GM23338 (cell line): ENCODE data around the gene SNPH. TPM values are rescaled to one million over a fixed set of nuclear protein-coding genes. Genes with fewer than 3 reads are reported as not detected.

Experiments
- ATAC-seq: fragments of 200-7000 bp; cut with Tn5 transposase; 3 replicates; pipeline ENCODE4 v1.9.1; 2020
- DNase-seq: peaks from one replicate; pipeline ENCODE4 v3.0.0-alpha.2; 2015; ENCODE audit warnings: low spot score
- H2AFZ ChIP-seq: fragments of 200-600 bp; sonication (generic); 2 replicates; pipeline ENCODE4 v1.8.0; 2016; ENCODE audit warnings: antibody characterized with exemption, mild to moderate bottlenecking, moderate library complexity
- H3F3A ChIP-seq: fragments of 200-600 bp; sonication (generic); replicated peaks from 2 replicates; pipeline ENCODE4 v1.8.0; 2017; ENCODE audit warnings: antibody characterized with exemption, mixed run types, low read depth
- H3K27ac ChIP-seq: fragments of 200-600 bp; sonication (generic); 2 replicates; pipeline ENCODE4 v1.6.1; 2016; ENCODE audit warnings: low read depth
- H3K27me3 ChIP-seq: fragments of 200-600 bp; sonication (generic); 2 replicates; pipeline ENCODE4 v1.8.0; 2016; ENCODE audit warnings: mild to moderate bottlenecking, mixed run types, moderate library complexity; ENCODE audit not compliant: insufficient read depth
- H3K36me3 ChIP-seq: fragments of 200-600 bp; sonication (generic); 2 replicates; pipeline ENCODE4 v1.8.0; 2016; ENCODE audit warnings: mild to moderate bottlenecking; ENCODE audit not compliant: insufficient read depth
- H3K4me1 ChIP-seq: fragments of 200-600 bp; sonication (generic); 2 replicates; pipeline ENCODE4 v1.8.0; 2016; ENCODE audit warnings: mild to moderate bottlenecking, moderate library complexity; ENCODE audit not compliant: insufficient read depth
- H3K4me2 ChIP-seq: fragments of 200-600 bp; sonication (generic); 2 replicates; pipeline ENCODE4 v1.7.1; 2017; ENCODE audit warnings: mixed run types
- H3K4me3 ChIP-seq: fragments of 200-600 bp; sonication (generic); 2 replicates; pipeline ENCODE4 v1.6.1; 2016; ENCODE audit warnings: mixed run types
- H3K79me2 ChIP-seq: fragments of 200-600 bp; sonication (generic); replicated peaks from 2 replicates; pipeline ENCODE4 v1.8.0; 2017; ENCODE audit warnings: mild to moderate bottlenecking; ENCODE audit not compliant: insufficient read depth
- H3K9me2 ChIP-seq: fragments of 200-600 bp; sonication (generic); 2 replicates; pipeline ENCODE4 v1.8.0; 2017; ENCODE audit not compliant: insufficient read depth
- H4K20me1 ChIP-seq: fragments of 200-600 bp; sonication (generic); replicated peaks from 2 replicates; pipeline ENCODE4 v1.8.0; 2017; ENCODE audit warnings: mild to moderate bottlenecking; ENCODE audit not compliant: insufficient read depth
- H3K27ac Mint-ChIP-seq: 2 replicates; pipeline ENCODE4 v1.8.0; 2020; ENCODE audit warnings: inconsistent platforms, mild to moderate bottlenecking, moderate library complexity, mixed read lengths
- H3K27me3 Mint-ChIP-seq: 3 replicates; pipeline ENCODE4 v1.8.0; 2022; ENCODE audit warnings: low read depth, mild to moderate bottlenecking, moderate library complexity, mixed read lengths, inconsistent platforms; ENCODE audit not compliant: insufficient read depth, poor library complexity
- H3K36me3 Mint-ChIP-seq: 3 replicates; pipeline ENCODE4 v1.8.0; 2021; ENCODE audit warnings: low read depth, mild to moderate bottlenecking, inconsistent platforms, moderate library complexity, mixed read lengths
- H3K4me1 Mint-ChIP-seq: 3 replicates; pipeline ENCODE4 v1.8.0; 2020; ENCODE audit warnings: mild to moderate bottlenecking, inconsistent platforms, mixed read lengths
- H3K4me3 Mint-ChIP-seq: 3 replicates; pipeline ENCODE4 v1.8.0; 2021; ENCODE audit warnings: moderate library complexity, mild to moderate bottlenecking, inconsistent platforms, mixed read lengths
- H3K9me3 Mint-ChIP-seq: 3 replicates; pipeline ENCODE4 v1.8.0; 2020; ENCODE audit warnings: moderate library complexity, mild to moderate bottlenecking, inconsistent platforms, mixed read lengths
- CREB1 ChIP-seq: fragments of 250-450 bp; sonication (Bioruptor Pico); IDR thresholded peaks from 2 replicates; pipeline ENCODE4 v1.5.0; 2020; ENCODE audit warnings: low read depth, mild to moderate bottlenecking, moderate library complexity
- EZH2 ChIP-seq: fragments of 200-600 bp; sonication (generic); IDR thresholded peaks from one replicate; pipeline ENCODE4 v1.8.0; 2017; ENCODE audit warnings: antibody characterized with exemption, mild to moderate bottlenecking, low read depth; ENCODE audit not compliant: unreplicated experiment
- EZH2phosphoT487 ChIP-seq: fragments of 200-600 bp; sonication (generic); IDR thresholded peaks from one replicate; pipeline ENCODE4 v1.8.1; 2018; ENCODE audit warnings: antibody characterized with exemption; ENCODE audit not compliant: unreplicated experiment
- JUNB ChIP-seq: IDR thresholded peaks from one replicate; pipeline ENCODE4 v1.6.1; 2016; ENCODE audit warnings: antibody characterized with exemption; ENCODE audit not compliant: unreplicated experiment
- NANOG ChIP-seq: IDR thresholded peaks from 2 replicates; pipeline ENCODE4 v1.6.1; 2016; ENCODE audit warnings: antibody characterized with exemption, borderline replicate concordance
- POLR2AphosphoS5 ChIP-seq: IDR thresholded peaks from 2 replicates; pipeline ENCODE4 v1.6.1; 2016; ENCODE audit warnings: antibody characterized with exemption, low read depth
- STAT1 ChIP-seq: IDR thresholded peaks from one replicate; pipeline ENCODE4 v1.6.1; 2016; ENCODE audit warnings: antibody characterized with exemption; ENCODE audit not compliant: unreplicated experiment
- ZNF114 ChIP-seq: fragments of 250-450 bp; sonication (Bioruptor Pico); IDR thresholded peaks from 2 replicates; pipeline ENCODE4 v1.5.0; 2020; ENCODE audit warnings: mild to moderate bottlenecking, moderate library complexity
- ZNF331 ChIP-seq: fragments of 250-450 bp; sonication (Bioruptor Pico); IDR thresholded peaks from 2 replicates; pipeline ENCODE4 v1.5.0; 2020; ENCODE audit warnings: low read depth, mild to moderate bottlenecking, moderate library complexity
- polyA plus RNA-seq: library from polyadenylated mRNA; unstranded; fragments of >200 nt; fragmentation: Nextera tagmentation; extraction: Ambion mirVana; gene quantifications from 2 replicates; pipeline ENCODE4 v1.2.1, GENCODE V29; 2016
- total RNA-seq: library from RNA; depleted of rRNA; stranded (reverse); fragments of >200 nt; shearing (Covaris generic); gene quantifications from 2 replicates; pipeline ENCODE4 v1.2.3, GENCODE V29; 2014
- TF ChIP-seq, protein P1 (sequence below): IDR thresholded peaks from 2 replicates; pipeline ENCODE4 v1.6.1; 2016; ENCODE audit warnings: antibody characterized with exemption
- TF ChIP-seq, protein P2 (sequence below): IDR thresholded peaks from one replicate; pipeline ENCODE4 v1.6.1; 2018; ENCODE audit warnings: antibody characterized with exemption; ENCODE audit not compliant: unreplicated experiment
- TF ChIP-seq, protein P3 (sequence below): fragments of 250-450 bp; sonication (Bioruptor Pico); IDR thresholded peaks from 2 replicates; pipeline ENCODE4 v1.5.0; 2020; ENCODE audit warnings: mild to moderate bottlenecking, moderate library complexity
- TF ChIP-seq, protein P4 (sequence below), 2 experiments: fragments of 200-600 bp in 1 of 2; sonication (generic) in 1 of 2; conservative IDR thresholded peaks; 2 replicates each; pipeline versions ENCODE4 v1.5.1 to v1.6.1; 2016 to 2017; ENCODE audit warnings: antibody characterized with exemption in 2 of 2, low read depth in 2 of 2, mild to moderate bottlenecking in 2 of 2, moderate library complexity in 1 of 2

Gene SNPH
- total and polyA plus RNA-seq, 2 experiments from 2014 or later: 1.5 to 5.8 TPM

DNA sequence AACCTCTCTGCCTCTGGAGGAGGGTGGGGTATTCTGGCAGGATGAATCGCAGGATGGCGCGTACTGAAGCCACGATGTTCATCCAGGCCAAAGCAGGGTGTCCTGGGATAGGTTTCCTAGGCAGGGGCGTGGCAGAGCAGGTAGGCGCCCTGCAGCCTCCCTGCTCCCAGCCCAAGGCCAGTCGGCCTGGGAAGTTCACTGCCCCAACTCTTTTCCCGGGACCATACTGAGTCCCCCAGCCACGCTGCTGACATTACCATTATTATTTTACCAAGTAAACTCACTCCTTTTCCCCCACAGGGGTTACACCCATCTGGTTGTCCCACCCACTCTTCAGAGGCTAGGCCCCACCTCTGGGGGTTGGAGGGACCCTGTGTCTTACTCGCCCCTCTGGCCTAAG, 41.1 kb downstream of the SNPH start:
- Mint-ChIP-seq H3K4me1 (peaks cover 14% of the 10 kb centered on the region), H3K27ac (no peak overlapping the region), H3K27me3 (peaks cover 4% of the 10 kb centered on the region), H3K36me3 (peaks cover 3% of the 10 kb centered on the region; the same call in 2 of the 3 replicates), H3K4me3 (no peak overlapping the region), H3K9me3 (no peaks in the 10 kb centered on the region)
- H3K79me2 ChIP-seq: no peaks in the 10 kb centered on the region
- ATAC-seq: no peak
- 0 out of 2 replicates have a peak, but pooled peaks cover 5% of the 10 kb centered on the region for H3K4me1 ChIP-seq
- H3K4me2 ChIP-seq: no peak overlapping the region
- H2AFZ ChIP-seq: no peak overlapping the region
- no peaks in the 10 kb centered on the region for H3F3A ChIP-seq
- no peaks in the 10 kb centered on the region for H3K36me3 ChIP-seq
- H3K4me3 ChIP-seq: no peak overlapping the region
- no peak overlapping the region for H3K27ac ChIP-seq
- no peaks in the 10 kb centered on the region for H4K20me1 ChIP-seq
- H3K9me2 ChIP-seq: no peaks in the 10 kb centered on the region
- TF ChIP-seq NANOG (no peak), CREB1 (CRISPR knock-in tag) (no peak), POLR2AphosphoS5 (no peak), EZH2 (no peak), ZNF331 (CRISPR knock-in tag) (no peak), STAT1 (no peak), EZH2phosphoT487 (no peak), JUNB (no peak), ZNF114 (CRISPR knock-in tag) (no peak)
- TF ChIP-seq, protein P1, sequence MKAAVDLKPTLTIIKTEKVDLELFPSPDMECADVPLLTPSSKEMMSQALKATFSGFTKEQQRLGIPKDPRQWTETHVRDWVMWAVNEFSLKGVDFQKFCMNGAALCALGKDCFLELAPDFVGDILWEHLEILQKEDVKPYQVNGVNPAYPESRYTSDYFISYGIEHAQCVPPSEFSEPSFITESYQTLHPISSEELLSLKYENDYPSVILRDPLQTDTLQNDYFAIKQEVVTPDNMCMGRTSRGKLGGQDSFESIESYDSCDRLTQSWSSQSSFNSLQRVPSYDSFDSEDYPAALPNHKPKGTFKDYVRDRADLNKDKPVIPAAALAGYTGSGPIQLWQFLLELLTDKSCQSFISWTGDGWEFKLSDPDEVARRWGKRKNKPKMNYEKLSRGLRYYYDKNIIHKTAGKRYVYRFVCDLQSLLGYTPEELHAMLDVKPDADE: no peak
- TF ChIP-seq, protein P2, sequence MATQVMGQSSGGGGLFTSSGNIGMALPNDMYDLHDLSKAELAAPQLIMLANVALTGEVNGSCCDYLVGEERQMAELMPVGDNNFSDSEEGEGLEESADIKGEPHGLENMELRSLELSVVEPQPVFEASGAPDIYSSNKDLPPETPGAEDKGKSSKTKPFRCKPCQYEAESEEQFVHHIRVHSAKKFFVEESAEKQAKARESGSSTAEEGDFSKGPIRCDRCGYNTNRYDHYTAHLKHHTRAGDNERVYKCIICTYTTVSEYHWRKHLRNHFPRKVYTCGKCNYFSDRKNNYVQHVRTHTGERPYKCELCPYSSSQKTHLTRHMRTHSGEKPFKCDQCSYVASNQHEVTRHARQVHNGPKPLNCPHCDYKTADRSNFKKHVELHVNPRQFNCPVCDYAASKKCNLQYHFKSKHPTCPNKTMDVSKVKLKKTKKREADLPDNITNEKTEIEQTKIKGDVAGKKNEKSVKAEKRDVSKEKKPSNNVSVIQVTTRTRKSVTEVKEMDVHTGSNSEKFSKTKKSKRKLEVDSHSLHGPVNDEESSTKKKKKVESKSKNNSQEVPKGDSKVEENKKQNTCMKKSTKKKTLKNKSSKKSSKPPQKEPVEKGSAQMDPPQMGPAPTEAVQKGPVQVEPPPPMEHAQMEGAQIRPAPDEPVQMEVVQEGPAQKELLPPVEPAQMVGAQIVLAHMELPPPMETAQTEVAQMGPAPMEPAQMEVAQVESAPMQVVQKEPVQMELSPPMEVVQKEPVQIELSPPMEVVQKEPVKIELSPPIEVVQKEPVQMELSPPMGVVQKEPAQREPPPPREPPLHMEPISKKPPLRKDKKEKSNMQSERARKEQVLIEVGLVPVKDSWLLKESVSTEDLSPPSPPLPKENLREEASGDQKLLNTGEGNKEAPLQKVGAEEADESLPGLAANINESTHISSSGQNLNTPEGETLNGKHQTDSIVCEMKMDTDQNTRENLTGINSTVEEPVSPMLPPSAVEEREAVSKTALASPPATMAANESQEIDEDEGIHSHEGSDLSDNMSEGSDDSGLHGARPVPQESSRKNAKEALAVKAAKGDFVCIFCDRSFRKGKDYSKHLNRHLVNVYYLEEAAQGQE: no peak
- TF ChIP-seq, protein P3, sequence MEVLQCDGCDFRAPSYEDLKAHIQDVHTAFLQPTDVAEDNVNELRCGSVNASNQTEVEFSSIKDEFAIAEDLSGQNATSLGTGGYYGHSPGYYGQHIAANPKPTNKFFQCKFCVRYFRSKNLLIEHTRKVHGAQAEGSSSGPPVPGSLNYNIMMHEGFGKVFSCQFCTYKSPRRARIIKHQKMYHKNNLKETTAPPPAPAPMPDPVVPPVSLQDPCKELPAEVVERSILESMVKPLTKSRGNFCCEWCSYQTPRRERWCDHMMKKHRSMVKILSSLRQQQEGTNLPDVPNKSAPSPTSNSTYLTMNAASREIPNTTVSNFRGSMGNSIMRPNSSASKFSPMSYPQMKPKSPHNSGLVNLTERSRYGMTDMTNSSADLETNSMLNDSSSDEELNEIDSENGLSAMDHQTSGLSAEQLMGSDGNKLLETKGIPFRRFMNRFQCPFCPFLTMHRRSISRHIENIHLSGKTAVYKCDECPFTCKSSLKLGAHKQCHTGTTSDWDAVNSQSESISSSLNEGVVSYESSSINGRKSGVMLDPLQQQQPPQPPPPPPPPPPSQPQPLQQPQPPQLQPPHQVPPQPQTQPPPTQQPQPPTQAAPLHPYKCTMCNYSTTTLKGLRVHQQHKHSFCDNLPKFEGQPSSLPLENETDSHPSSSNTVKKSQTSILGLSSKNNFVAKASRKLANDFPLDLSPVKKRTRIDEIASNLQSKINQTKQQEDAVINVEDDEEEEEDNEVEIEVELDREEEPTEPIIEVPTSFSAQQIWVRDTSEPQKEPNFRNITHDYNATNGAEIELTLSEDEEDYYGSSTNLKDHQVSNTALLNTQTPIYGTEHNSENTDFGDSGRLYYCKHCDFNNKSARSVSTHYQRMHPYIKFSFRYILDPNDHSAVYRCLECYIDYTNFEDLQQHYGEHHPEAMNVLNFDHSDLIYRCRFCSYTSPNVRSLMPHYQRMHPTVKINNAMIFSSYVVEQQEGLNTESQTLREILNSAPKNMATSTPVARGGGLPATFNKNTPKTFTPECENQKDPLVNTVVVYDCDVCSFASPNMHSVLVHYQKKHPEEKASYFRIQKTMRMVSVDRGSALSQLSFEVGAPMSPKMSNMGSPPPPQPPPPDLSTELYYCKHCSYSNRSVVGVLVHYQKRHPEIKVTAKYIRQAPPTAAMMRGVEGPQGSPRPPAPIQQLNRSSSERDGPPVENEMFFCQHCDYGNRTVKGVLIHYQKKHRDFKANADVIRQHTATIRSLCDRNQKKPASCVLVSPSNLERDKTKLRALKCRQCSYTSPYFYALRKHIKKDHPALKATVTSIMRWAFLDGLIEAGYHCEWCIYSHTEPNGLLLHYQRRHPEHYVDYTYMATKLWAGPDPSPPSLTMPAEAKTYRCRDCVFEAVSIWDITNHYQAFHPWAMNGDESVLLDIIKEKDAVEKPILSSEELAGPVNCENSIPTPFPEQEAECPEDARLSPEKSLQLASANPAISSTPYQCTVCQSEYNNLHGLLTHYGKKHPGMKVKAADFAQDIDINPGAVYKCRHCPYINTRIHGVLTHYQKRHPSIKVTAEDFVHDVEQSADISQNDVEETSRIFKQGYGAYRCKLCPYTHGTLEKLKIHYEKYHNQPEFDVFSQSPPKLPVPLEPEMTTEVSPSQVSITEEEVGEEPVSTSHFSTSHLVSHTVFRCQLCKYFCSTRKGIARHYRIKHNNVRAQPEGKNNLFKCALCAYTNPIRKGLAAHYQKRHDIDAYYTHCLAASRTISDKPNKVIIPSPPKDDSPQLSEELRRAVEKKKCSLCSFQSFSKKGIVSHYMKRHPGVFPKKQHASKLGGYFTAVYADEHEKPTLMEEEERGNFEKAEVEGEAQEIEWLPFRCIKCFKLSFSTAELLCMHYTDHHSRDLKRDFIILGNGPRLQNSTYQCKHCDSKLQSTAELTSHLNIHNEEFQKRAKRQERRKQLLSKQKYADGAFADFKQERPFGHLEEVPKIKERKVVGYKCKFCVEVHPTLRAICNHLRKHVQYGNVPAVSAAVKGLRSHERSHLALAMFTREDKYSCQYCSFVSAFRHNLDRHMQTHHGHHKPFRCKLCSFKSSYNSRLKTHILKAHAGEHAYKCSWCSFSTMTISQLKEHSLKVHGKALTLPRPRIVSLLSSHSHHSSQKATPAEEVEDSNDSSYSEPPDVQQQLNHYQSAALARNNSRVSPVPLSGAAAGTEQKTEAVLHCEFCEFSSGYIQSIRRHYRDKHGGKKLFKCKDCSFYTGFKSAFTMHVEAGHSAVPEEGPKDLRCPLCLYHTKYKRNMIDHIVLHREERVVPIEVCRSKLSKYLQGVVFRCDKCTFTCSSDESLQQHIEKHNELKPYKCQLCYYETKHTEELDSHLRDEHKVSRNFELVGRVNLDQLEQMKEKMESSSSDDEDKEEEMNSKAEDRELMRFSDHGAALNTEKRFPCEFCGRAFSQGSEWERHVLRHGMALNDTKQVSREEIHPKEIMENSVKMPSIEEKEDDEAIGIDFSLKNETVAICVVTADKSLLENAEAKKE (CRISPR knock-in tag): no peak
- TF ChIP-seq, protein P4, sequence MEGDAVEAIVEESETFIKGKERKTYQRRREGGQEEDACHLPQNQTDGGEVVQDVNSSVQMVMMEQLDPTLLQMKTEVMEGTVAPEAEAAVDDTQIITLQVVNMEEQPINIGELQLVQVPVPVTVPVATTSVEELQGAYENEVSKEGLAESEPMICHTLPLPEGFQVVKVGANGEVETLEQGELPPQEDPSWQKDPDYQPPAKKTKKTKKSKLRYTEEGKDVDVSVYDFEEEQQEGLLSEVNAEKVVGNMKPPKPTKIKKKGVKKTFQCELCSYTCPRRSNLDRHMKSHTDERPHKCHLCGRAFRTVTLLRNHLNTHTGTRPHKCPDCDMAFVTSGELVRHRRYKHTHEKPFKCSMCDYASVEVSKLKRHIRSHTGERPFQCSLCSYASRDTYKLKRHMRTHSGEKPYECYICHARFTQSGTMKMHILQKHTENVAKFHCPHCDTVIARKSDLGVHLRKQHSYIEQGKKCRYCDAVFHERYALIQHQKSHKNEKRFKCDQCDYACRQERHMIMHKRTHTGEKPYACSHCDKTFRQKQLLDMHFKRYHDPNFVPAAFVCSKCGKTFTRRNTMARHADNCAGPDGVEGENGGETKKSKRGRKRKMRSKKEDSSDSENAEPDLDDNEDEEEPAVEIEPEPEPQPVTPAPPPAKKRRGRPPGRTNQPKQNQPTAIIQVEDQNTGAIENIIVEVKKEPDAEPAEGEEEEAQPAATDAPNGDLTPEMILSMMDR (conservative IDR thresholded peaks at IDR 0.05; ENCODE audit: low read depth in 2 of 2): no peak
- no peak for DNase-seq
- peaks cover under 1% of the 10 kb centered on the region; the same call in 1 of the 2 replicates for H3K27me3 ChIP-seq
